NCI-H1092 (cell line): ENCODE measurements around the gene FCHSD2.
"Not testable (repeated sequence)": the region's sequence is repeated elsewhere in the genome, so short reads cannot be mapped to it uniquely, and the experiment has no call there.

Source experiments
- DNase-seq: peaks from one replicate; lab custom pipeline; 2025; lab: John Stamatoyannopoulos, UW

FCHSD2 gene

GRCh38 chr11:72869831-72870230 lies 272.3 kb downstream of the FCHSD2 start:
- no peak for DNase-seq

GRCh38 chr11:72867970-72868369 lies 274.1 kb downstream of the FCHSD2 start:
- no peak for DNase-seq

GRCh38 chr11:72864702-72865655 lies 277.1 kb downstream of the FCHSD2 start:
- no peak for DNase-seq

- DNase-seq, result no peak
Measured at GRCh38 chr11:72863916-72864315, 278.2 kb downstream of the FCHSD2 start.

- DNase-seq, result no peak
Measured at GRCh38 chr11:72863091-72863490, 279.0 kb downstream of the FCHSD2 start.

- no peak for DNase-seq
Measured at GRCh38 chr11:72860592-72860991, 281.5 kb downstream of the FCHSD2 start.

- no peak for DNase-seq
Measured at GRCh38 chr11:72860010-72860409, 282.1 kb downstream of the FCHSD2 start.

- DNase-seq, result no peak
Measured at GRCh38 chr11:72859126-72859525, 283.0 kb downstream of the FCHSD2 start.

- DNase-seq, result not testable (repeated sequence)
Measured at GRCh38 chr11:72858267-72858666, 283.9 kb downstream of the FCHSD2 start.

- DNase-seq, result no peak
Measured at GRCh38 chr11:72856551-72857345, 285.4 kb downstream of the FCHSD2 start.

GRCh38 chr11:72856065-72856464 lies 286.1 kb downstream of the FCHSD2 start:
- DNase-seq, result no peak

- DNase-seq, result no peak
Measured at GRCh38 chr11:72851726-72852125, 290.4 kb downstream of the FCHSD2 start.

GRCh38 chr11:72850832-72851231 lies 291.3 kb downstream of the FCHSD2 start:
- no peak for DNase-seq

- no peak for DNase-seq
Measured at GRCh38 chr11:72848846-72849466, 293.2 kb downstream of the FCHSD2 start.

- DNase-seq, result no peak
Measured at GRCh38 chr11:72844356-72844755, 297.8 kb downstream of the FCHSD2 start.

GRCh38 chr11:72842653-72843330 lies 299.3 kb downstream of the FCHSD2 start:
- no peak for DNase-seq

- no peak for DNase-seq
Measured at GRCh38 chr11:72842126-72842525, 300.0 kb downstream of the FCHSD2 start.

- DNase-seq, result no peak
Measured at GRCh38 chr11:72841397-72841796, 300.7 kb downstream of the FCHSD2 start.

GRCh38 chr11:72840780-72841179 lies 301.3 kb downstream of the FCHSD2 start:
- no peak for DNase-seq

GRCh38 chr11:72838691-72839305 lies 303.3 kb downstream of the FCHSD2 start:
- DNase-seq, result no peak

GRCh38 chr11:72836111-72836510 lies 306.0 kb downstream of the FCHSD2 start:
- DNase-seq, result no peak
